Measurements from ENCODE around the gene SORCS1.

SORCS1 gene

DNA sequence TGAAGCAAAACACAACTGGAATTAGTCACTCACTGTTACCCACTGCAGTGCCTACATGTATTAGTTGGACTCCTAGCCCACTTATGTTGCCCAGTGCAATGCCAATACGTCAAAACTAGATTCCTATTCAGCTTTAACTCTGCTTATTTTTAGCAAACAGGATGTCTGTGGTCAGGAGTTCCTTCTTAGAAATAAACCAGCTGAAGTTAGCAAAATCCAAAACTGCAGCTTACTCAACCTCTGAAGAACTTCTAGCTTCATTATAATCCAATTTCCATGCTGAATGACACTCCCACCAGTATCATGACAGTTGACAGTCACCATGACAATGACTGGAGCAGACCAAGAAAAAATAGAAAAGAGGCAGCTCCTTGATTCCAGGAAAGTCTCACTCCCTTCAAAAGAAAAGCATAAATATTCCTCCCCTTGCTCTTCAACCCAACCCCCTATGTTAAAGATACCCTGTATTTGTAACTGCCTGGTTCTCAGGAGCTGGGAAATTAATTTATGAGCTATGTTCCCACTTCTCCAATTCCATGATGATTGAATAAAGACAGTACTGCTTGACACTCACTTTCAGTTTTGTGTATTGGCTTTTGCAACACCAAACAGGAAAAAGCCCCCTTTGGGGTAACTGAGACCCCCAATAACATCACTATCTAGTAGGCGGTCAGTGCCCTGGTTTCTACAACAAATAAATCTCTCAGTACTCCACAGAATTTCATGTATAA, 327.4 kb downstream of the SORCS1 start:
- no peaks in the 10 kb centered on the region for H3K27me3 Mint-ChIP-seq (ENCODE audit: low read depth, poor library complexity)
- H3K4me1 Mint-ChIP-seq: no peaks in the 10 kb centered on the region
- DNase-seq: no peak
- no peak overlapping the region for H3K4me3 Mint-ChIP-seq
- peak overlapping the region; percentile 2 for H3K27ac Mint-ChIP-seq
- H3K36me3 Mint-ChIP-seq (ENCODE audit: low read depth): no peaks in the 10 kb centered on the region
- peaks cover 5% of the 10 kb centered on the region for H3K9me3 Mint-ChIP-seq
- TF ChIP-seq, protein P1, sequence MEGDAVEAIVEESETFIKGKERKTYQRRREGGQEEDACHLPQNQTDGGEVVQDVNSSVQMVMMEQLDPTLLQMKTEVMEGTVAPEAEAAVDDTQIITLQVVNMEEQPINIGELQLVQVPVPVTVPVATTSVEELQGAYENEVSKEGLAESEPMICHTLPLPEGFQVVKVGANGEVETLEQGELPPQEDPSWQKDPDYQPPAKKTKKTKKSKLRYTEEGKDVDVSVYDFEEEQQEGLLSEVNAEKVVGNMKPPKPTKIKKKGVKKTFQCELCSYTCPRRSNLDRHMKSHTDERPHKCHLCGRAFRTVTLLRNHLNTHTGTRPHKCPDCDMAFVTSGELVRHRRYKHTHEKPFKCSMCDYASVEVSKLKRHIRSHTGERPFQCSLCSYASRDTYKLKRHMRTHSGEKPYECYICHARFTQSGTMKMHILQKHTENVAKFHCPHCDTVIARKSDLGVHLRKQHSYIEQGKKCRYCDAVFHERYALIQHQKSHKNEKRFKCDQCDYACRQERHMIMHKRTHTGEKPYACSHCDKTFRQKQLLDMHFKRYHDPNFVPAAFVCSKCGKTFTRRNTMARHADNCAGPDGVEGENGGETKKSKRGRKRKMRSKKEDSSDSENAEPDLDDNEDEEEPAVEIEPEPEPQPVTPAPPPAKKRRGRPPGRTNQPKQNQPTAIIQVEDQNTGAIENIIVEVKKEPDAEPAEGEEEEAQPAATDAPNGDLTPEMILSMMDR (IDR thresholded peaks at IDR 0.05): no peak

DNA sequence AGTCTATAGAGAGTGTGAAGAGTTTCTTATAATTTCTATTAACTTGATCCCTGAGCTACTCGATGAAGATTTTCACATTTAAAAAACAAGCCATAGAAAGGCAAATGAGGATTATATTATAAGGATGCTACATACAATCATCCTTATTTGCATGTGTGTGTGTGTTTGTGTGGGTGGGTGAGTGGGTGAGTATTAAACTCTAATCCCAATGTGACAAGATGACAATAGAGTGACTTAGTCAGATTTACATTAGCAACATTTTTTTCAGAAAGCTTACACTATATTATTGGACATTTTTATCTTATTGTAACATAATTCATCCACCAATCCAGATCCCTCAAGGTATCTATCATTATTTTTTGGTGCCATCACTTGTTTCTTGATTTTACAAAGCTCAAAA, 331.7 kb downstream of the SORCS1 start:
- Mint-ChIP-seq H3K36me3 (ENCODE audit: low read depth) (no peaks in the 10 kb centered on the region), H3K27ac (no peak overlapping the region), H3K4me3 (no peak overlapping the region), H3K4me1 (no peaks in the 10 kb centered on the region), H3K27me3 (ENCODE audit: low read depth, poor library complexity) (no peaks in the 10 kb centered on the region), H3K9me3 (no peaks in the 10 kb centered on the region)
- DNase-seq: no peak
- TF ChIP-seq, protein P1 (IDR thresholded peaks at IDR 0.05): no peak

GRCh38 chr10:106830471-106830870, 334.0 kb downstream of the SORCS1 start:
- Mint-ChIP-seq H3K4me3 (no peak overlapping the region), H3K27ac (no peak overlapping the region), H3K27me3 (ENCODE audit: low read depth, poor library complexity) (peaks cover 1% of the 10 kb centered on the region), H3K36me3 (ENCODE audit: low read depth) (no peaks in the 10 kb centered on the region), H3K9me3 (no peaks in the 10 kb centered on the region), H3K4me1 (peaks cover 7% of the 10 kb centered on the region)
- DNase-seq: no peak
- TF ChIP-seq, protein P1 (IDR thresholded peaks at IDR 0.05): no peak

- no peak overlapping the region for H3K4me3 Mint-ChIP-seq
- H3K36me3 Mint-ChIP-seq (ENCODE audit: low read depth): no peaks in the 10 kb centered on the region
- no peaks in the 10 kb centered on the region for H3K9me3 Mint-ChIP-seq
Measured at GRCh38 chr10:106830006-106830405, 334.5 kb downstream of the SORCS1 start.

DNA sequence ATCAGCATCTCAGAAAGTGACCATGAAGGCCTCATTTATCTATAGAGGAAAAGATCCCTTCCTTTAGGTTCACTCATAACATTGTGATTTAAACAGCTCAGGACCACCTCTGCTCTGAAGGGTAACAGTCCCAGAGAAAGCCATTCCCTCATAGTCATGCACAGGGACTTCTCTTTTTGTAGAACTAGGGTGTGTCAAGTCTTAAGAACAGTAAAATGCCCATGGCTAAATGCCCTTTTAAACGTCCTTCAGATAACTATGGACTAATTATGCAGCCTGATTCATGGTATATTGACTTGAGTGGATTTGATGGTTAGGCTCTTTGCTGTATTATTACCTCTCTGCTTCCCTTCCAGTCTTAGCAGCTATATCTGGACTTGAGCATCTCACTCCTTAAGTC, 337.8 kb downstream of the SORCS1 start:
- Mint-ChIP-seq H3K36me3 (ENCODE audit: low read depth) (no peaks in the 10 kb centered on the region), H3K27ac (no peak overlapping the region), H3K4me1 (peaks cover 8% of the 10 kb centered on the region), H3K4me3 (no peak overlapping the region), H3K27me3 (ENCODE audit: low read depth, poor library complexity) (peaks cover 4% of the 10 kb centered on the region), H3K9me3 (no peaks in the 10 kb centered on the region)
- no peak for DNase-seq
- TF ChIP-seq, protein P1 (IDR thresholded peaks at IDR 0.05): no peak

More at GRCh38 chr10:106830006-106830405, 334.5 kb downstream of the SORCS1 start:
- H3K27me3 Mint-ChIP-seq (ENCODE audit: low read depth, poor library complexity): peaks cover 4% of the 10 kb centered on the region
- H3K4me1 Mint-ChIP-seq: peaks cover 8% of the 10 kb centered on the region
- TF ChIP-seq, protein P1 (IDR thresholded peaks at IDR 0.05): no peak
- DNase-seq: no peak
- H3K27ac Mint-ChIP-seq: no peak overlapping the region
